Hepatocyte (in vitro differentiated cells): Measurements from ENCODE around the gene PDIA2. TPM values are rescaled to one million over a fixed set of nuclear protein-coding genes. Genes with fewer than 3 reads are reported as not detected.

Source experiments
- DNase-seq: peaks from one replicate; pipeline ENCODE4 v3.0.0-alpha.2; 2016; ENCODE audit warnings: low spot score
- H2AFZ ChIP-seq: fragments of 200-600 bp; sonication (generic); 2 replicates; pipeline ENCODE4 v1.6.0; 2016; ENCODE audit warnings: antibody characterized with exemption, mild to moderate bottlenecking
- H3K27ac ChIP-seq: fragments of 200-600 bp; sonication (generic); 2 replicates; pipeline ENCODE4 v1.5.1; 2016; ENCODE audit warnings: mild to moderate bottlenecking
- H3K27me3 ChIP-seq: fragments of 200-600 bp; sonication (generic); 2 replicates; pipeline ENCODE4 v1.6.1; 2016
- H3K36me3 ChIP-seq: fragments of 200-600 bp; sonication (generic); replicated peaks from 2 replicates; pipeline ENCODE4 v1.5.1; 2016; ENCODE audit warnings: low read depth; ENCODE audit not compliant: insufficient read depth
- H3K4me1 ChIP-seq: fragments of 200-600 bp; sonication (generic); 2 replicates; pipeline ENCODE4 v1.5.1; 2016; ENCODE audit warnings: mild to moderate bottlenecking, moderate library complexity; ENCODE audit not compliant: insufficient read depth
- H3K4me2 ChIP-seq: fragments of 200-600 bp; sonication (generic); 2 replicates; pipeline ENCODE4 v1.6.0; 2016
- H3K4me3 ChIP-seq: fragments of 200-600 bp; sonication (generic); 2 replicates; pipeline ENCODE4 v1.5.1; 2016; ENCODE audit warnings: mild to moderate bottlenecking
- H3K79me2 ChIP-seq: fragments of 200-600 bp; sonication (generic); 2 replicates; pipeline ENCODE4 v1.6.0; 2017; ENCODE audit warnings: mild to moderate bottlenecking
- H3K9me2 ChIP-seq: fragments of 200-600 bp; sonication (generic); replicated peaks from 2 replicates; pipeline ENCODE4 v1.6.0; 2017; ENCODE audit warnings: mild to moderate bottlenecking; ENCODE audit not compliant: insufficient read depth
- H3K9me3 ChIP-seq: fragments of 200-600 bp; sonication (generic); 2 replicates; pipeline ENCODE4 v1.5.1; 2016; ENCODE audit warnings: low read depth, mild to moderate bottlenecking
- H4K20me1 ChIP-seq: fragments of 200-600 bp; sonication (generic); 2 replicates; pipeline ENCODE4 v1.6.0; 2016; ENCODE audit warnings: mild to moderate bottlenecking; ENCODE audit not compliant: insufficient read depth, poor library complexity, severe bottlenecking
- EZH2 ChIP-seq: fragments of 200-600 bp; sonication (generic); IDR thresholded peaks from 2 replicates; pipeline ENCODE4 v1.6.1; 2016; ENCODE audit warnings: antibody characterized with exemption, mild to moderate bottlenecking, borderline replicate concordance
- EZH2phosphoT487 ChIP-seq: fragments of 200-600 bp; sonication (generic); IDR thresholded peaks from one replicate; pipeline ENCODE4 v1.6.1; 2018; ENCODE audit warnings: antibody characterized with exemption, mild to moderate bottlenecking, low read depth, moderate library complexity; ENCODE audit not compliant: unreplicated experiment, severe bottlenecking
- WGBS: methylation state at CpG from one replicate; pipeline ENCODE4 v1.1.6; 2016; ENCODE audit warnings: low lambda C conversion rate; ENCODE audit errors: missing lambda C conversion rate; 5-methylcytosine and 5-hydroxymethylcytosine counted together
- polyA plus RNA-seq: library from polyadenylated mRNA; unstranded; fragments of >200 nt; fragmentation: Nextera tagmentation; extraction: Ambion mirVana; gene quantifications from 2 replicates; pipeline ENCODE4 v1.2.1, GENCODE V29; 2016
- total RNA-seq: library from RNA; depleted of rRNA; stranded (reverse); fragments of >200 nt; gene quantifications from 2 replicates; pipeline ENCODE4 v1.2.3, GENCODE V29; 2014
- TF ChIP-seq, protein P1 (sequence below): fragments of 200-600 bp; sonication (generic); IDR thresholded peaks from 2 replicates; pipeline ENCODE4 v1.5.1; 2016; ENCODE audit warnings: antibody characterized with exemption, mild to moderate bottlenecking; ENCODE audit not compliant: poor library complexity

PDIA2 gene
- total and polyA plus RNA-seq, 2 experiments from 2014 or later = 0.47 TPM; not detected in 1

DNA sequence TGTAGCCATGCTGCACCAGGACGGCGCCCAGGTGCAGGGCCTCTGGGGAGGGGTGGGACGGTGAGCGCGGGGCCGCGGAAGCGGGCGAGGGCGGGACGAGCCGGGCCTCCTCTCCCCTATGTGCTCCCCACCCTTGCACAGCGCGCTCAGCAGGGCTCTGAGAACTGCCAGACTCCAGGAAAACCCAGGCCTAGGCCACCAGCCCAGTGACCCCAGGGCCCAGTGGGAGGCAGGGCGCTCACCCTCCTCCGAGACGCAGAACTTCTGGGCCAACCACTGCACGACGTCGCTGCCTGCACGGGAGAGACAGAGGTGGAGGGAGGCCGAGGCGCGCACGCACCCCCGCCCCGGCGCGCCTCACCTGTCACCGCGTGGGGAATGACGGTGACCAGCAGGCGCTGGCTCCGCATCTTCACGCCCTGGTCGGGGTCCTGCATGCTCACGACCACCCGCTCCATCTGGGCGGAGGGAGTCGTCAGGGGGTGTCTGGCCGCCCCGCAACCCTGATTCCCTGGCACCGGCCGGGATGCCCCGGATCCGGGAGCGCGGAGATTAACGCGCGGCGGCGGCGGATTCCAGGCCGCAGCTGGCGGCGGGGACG, 7.8 kb upstream of the PDIA2 start:
- Histone ChIP-seq H3K4me1 (no peaks in the 10 kb centered on the region), H3K9me2 (no peaks in the 10 kb centered on the region), H3K79me2 (no peaks in the 10 kb centered on the region), H3K4me2 (peak overlapping the region; percentile 91), H3K9me3 (no peaks in the 10 kb centered on the region), H3K27me3 (peaks cover 38% of the 10 kb centered on the region), H3K27ac (no peak overlapping the region), H4K20me1 (no peaks in the 10 kb centered on the region), H3K36me3 (no peaks in the 10 kb centered on the region), H2AFZ (no peak overlapping the region), H3K4me3 (no peak overlapping the region)
- no peak for DNase-seq
- WGBS = 9% methylated on average over 27 of the region's 58 CpGs
- TF ChIP-seq EZH2phosphoT487 = no peak
- TF ChIP-seq, protein P1, sequence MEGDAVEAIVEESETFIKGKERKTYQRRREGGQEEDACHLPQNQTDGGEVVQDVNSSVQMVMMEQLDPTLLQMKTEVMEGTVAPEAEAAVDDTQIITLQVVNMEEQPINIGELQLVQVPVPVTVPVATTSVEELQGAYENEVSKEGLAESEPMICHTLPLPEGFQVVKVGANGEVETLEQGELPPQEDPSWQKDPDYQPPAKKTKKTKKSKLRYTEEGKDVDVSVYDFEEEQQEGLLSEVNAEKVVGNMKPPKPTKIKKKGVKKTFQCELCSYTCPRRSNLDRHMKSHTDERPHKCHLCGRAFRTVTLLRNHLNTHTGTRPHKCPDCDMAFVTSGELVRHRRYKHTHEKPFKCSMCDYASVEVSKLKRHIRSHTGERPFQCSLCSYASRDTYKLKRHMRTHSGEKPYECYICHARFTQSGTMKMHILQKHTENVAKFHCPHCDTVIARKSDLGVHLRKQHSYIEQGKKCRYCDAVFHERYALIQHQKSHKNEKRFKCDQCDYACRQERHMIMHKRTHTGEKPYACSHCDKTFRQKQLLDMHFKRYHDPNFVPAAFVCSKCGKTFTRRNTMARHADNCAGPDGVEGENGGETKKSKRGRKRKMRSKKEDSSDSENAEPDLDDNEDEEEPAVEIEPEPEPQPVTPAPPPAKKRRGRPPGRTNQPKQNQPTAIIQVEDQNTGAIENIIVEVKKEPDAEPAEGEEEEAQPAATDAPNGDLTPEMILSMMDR = no peak
- TF ChIP-seq EZH2 = peak; percentile 70

DNA sequence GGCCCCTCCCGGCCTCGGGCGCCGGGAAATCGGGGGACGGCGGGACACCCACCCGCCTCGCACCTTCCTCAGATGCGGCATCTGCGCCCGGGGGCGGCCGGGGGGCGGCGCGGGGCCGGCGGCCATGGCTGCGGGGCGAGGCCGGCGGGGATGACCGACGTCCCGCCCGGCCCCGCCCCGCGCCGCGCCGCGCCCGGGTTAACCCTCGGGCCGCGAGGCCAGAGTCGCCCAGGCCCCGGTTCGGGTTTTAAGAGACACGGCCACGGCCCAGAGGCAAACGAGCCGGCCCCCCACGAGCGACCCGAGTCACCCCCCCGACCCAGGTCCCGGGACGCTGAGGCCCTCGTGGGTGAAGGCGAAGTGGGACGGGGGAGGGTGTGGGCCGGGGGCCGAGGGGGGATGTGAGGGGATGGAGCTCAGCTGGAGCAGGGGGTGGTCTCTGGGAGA, 7.2 kb upstream of the PDIA2 start, which contains the start of gene RGS11:
Gene RGS11, minus strand, starts transcription at position 159 of the 447 bp plus-strand sequence. Its CDS starts 33 bp downstream, at position 126.
- no CpG with 5 or more reads among the region's 56 CpGs for WGBS
- Histone ChIP-seq H4K20me1 (no peaks in the 10 kb centered on the region), H2AFZ (no peak within 1 kb of the TSS), H3K79me2 (no peaks in the 10 kb centered on the region), H3K27ac (no peak within 1 kb of the TSS), H3K36me3 (no peaks in the 10 kb centered on the region), H3K27me3 (peaks cover 41% of the 10 kb centered on the region), H3K4me3 (no peak within 1 kb of the TSS), H3K4me2 (peak within 1 kb of the TSS; percentile 91), H3K4me1 (peaks cover 2% of the 10 kb centered on the region), H3K9me3 (no peaks in the 10 kb centered on the region), H3K9me2 (no peaks in the 10 kb centered on the region)
- no peak for DNase-seq
- TF ChIP-seq EZH2phosphoT487 = no peak
- TF ChIP-seq, protein P1 = no peak
- TF ChIP-seq EZH2 = no peak

DNA sequence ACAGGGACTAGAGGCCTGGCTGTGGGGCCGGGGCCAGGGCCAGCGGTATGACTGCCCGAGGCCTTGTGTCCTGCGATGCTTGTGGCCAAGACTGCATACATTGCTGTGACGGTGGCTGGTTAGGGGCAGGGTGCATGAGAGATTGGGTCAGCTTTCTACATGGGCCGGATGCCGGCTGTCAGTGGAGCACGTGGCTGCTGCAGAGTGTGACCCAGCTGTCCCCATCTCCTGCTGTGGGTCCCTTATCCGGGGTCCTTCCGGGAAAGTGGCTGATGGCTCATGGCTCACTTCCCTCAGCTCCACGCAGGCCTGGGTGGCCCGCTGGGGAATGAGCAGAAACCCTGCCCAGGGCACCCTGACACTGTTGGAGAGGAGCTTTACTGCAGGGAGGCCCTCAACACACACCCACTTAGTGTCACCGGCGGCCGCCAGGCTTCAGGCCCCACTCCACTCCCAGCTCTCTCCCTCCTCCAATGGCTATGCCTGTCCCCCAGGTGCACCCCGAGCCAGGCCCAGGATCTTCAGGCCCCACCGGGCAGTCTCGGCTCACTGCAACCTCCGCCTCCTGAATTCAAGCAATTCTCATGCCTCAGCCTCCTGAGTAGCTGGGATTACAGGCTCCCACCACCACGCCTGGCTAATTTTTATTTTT, 6.4 kb upstream of the PDIA2 start:
- no peak overlapping the region for H3K4me3 ChIP-seq
- H2AFZ ChIP-seq = no peak overlapping the region
- H3K9me3 ChIP-seq = no peaks in the 10 kb centered on the region
- H3K27me3 ChIP-seq = peaks cover 48% of the 10 kb centered on the region
- 86% methylated on average over 20 of the region's 20 CpGs for WGBS
- H3K9me2 ChIP-seq = no peaks in the 10 kb centered on the region
- no peak overlapping the region for H3K27ac ChIP-seq
- TF ChIP-seq EZH2 (no peak), EZH2phosphoT487 (no peak)
- TF ChIP-seq, protein P1 = no peak
- no peaks in the 10 kb centered on the region for H4K20me1 ChIP-seq
- no peak overlapping the region for H3K4me2 ChIP-seq
- no peak for DNase-seq
- no peaks in the 10 kb centered on the region for H3K36me3 ChIP-seq
- H3K4me1 ChIP-seq = peaks cover 6% of the 10 kb centered on the region
- H3K79me2 ChIP-seq = no peaks in the 10 kb centered on the region
